NCI-H1436 (cell line): ENCODE measurements around the gene SMARCA4.
"Not testable (repeated sequence)": the region's sequence is repeated elsewhere in the genome, so short reads cannot be mapped to it uniquely, and the experiment has no call there.

ENCODE experiments used
- DNase-seq: peaks from one replicate; lab custom pipeline; 2025; lab: John Stamatoyannopoulos, UW

Gene SMARCA4

DNA sequence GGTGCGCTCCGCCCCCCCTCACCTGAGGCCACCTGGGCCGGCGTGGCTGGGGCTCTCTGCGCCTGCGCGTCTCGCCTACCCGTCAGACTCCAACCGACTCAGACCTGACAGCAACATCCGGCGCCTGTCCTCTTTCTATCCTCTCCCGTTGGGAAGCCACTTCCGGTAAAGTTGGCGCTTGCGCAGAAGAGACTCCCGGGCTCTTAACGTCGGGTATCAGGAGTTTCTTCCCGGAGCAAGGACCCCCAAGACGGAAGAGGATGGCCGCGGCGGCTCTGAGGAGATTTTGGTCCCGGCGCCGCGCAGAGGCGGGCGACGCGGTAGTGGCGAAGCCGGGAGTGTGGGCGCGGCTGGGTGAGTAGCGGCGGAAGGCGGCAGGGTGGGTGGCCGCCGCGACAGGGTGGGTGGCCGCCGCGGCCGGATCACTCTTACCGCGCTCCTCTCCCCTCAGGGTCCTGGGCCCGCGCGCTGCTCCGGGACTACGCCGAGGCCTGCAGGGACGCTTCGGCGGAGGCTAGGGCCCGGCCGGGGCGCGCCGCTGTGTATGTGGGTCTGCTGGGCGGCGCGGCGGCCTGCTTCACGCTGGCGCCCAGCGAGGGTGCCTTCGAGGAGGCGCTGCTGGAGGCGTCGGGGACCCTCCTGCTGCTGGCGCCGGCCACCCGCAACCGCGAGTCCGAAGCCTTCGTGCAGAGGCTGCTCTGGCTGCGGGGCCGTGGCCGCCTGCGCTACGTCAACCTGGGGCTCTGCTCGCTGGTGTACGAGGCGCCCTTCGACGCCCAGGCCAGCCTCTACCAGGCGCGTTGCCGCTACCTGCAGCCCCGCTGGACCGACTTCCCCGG is 32.0 kb upstream of the SMARCA4 start, which contains the start of the genes TIMM29 and YIPF2:
Gene TIMM29 (plus strand): TSS at position 249 of the 839 bp plus-strand sequence. CDS start 12 bp downstream, at position 261.
Gene YIPF2 (minus strand): TSS at position 77 of the 839 bp plus-strand sequence. CDS start 229 bp downstream, outside the sequence.
- peak; percentile 97 for DNase-seq

DNA sequence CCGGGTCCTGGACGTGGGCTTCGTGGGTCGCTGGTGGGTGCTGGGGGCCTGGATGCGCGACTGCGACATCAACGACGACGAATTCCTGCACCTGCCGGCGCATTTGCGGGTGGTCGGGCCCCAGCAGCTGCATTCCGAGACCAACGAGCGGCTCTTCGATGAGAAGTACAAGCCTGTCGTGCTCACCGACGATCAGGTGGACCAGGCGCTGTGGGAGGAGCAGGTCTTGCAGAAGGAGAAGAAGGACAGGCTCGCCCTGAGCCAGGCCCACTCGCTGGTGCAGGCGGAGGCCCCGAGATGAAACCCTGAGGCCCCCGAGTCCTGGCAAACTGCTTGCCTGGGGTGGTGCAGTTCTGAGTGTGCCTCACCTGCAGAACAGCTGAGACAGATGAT is 31.4 kb upstream of the SMARCA4 start:
- no peak for DNase-seq

DNA sequence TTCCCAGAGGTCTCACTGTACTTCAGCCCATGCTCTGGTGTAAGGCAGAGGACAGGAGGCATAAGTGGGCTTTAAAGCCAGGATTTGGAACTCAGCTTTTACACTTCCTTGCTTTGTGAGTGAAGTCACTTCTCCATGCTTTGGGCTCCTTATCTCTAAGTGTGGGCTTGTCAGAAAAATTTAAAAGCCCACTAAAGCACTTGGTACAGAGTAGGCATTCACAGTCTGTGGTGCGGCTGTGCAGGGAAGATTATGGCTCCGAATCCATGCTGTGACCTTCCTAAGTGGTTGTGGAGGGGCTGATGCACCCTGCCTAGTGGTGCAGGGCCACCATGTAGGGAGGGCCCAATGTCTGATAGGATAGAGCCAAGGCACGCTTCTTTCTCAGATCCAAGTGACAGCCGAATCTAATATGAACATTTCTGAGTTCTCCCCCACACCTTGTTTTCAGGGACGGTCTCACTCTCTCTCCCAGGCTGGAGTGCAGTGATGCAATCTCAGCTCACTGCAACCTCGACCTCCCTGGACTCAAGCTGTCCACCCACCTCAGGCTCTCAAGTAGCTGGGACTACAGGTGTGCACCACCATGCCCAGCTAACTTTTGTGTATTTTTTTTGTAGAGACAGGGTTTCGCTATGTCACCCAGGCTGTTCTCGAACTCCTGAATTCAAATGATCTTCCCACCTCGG is 25.3 kb upstream of the SMARCA4 start:
- DNase-seq = no peak

GRCh38 chr19:10936661-10937084 is 24.2 kb upstream of the SMARCA4 start:
- DNase-seq = peak; percentile 87

GRCh38 chr19:10941649-10942048 is 19.2 kb upstream of the SMARCA4 start:
- not testable (repeated sequence) for DNase-seq

GRCh38 chr19:10943412-10943811 is 17.4 kb upstream of the SMARCA4 start:
- not testable (repeated sequence) for DNase-seq

DNA sequence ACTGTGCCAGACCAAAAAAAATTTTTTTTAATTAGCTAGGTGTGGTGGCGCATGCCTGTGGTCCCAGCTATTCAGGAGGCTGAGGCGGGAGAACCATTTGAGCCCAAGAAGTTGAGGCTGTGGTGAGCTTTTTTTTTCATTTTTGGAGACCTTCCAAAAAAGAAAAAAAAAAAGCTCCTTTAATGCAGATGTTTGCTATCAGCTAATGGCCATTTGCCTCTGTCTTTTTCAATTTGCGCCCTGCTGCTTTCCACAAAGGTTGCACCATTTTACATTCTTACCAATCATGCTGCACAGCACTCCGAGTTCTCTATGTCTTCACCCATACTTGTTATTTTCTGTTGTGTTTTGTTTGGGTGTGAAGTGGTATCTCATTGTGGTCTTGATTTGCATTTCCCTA is 15.6 kb upstream of the SMARCA4 start:
- DNase-seq = no peak

DNA sequence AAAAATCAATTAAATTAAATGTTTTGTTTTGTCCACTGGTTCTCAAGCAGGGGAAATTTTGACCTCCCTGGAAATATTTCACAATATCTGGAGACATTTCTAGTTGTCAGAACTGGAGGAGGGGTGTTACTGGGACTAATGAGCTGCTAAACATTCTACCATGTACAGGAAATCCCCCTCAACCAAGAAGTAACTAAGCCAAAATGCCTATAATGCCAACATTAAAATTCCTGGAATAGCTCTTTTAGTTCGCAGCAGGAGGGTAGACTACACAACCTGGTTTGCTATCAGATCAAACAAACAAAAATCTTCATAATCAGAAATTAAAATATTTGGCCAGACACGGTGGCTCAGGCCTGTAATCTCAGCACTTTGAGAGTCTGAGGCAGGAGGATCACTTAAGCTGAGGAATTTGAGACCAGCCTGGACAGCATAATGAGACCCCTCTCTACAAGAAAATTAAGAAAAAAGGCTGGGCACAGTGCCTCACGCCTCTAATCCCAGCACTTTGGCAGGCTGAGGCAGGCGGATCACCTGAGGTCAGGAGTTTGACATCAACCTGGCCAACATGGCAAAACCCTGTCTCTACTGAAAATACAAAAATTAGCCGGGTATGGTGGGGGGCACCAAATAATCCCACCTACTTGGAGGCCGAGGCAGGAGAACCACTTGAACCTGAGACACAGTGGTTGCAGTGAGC is 13.7 kb upstream of the SMARCA4 start:
- DNase-seq = no peak

- no peak for DNase-seq
These were observed 8.0 kb upstream of the SMARCA4 start for GRCh38 chr19:10952809-10953208.

- not testable (repeated sequence) for DNase-seq
These were observed 1.4 kb upstream of the SMARCA4 start for GRCh38 chr19:10959277-10959968.

DNA sequence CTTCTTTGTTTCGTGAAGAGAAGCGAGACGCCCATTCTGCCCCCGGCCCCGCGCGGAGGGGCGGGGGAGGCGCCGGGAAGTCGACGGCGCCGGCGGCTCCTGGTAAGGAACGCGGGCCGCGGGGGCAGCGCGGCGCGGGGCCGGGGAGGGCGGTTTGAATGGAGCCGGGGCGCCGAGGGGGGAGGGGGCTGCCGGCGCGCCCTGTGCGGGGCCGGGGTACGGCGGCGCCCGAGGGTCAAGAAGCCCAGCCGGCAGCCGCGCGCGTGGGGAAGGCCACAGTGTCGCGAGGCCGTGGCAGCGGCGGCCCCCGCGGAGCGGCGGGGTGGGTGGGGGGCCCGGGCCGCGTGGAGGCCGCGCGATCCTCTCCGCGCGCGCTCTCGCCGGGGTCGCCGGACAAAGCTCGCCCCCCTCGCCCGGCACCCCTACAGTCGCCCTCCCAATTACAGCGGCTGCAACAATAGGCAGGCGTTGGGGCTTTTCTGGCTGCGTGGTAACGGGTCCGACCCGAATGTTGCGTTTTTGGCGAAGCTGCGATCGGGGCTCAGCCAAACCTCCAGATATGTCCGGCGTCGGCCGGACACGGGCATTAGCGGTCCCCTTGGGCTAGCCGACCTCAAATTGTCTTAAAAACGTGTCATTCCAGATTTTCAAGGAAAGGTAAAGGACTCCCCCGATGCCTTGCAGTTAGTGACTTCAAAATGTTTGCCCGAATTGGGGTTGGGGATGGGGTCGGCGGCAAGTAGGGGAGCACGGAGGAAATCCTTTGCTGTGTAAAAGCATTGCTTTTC is 437 bp downstream of the SMARCA4 start:
- no peak for DNase-seq

DNA sequence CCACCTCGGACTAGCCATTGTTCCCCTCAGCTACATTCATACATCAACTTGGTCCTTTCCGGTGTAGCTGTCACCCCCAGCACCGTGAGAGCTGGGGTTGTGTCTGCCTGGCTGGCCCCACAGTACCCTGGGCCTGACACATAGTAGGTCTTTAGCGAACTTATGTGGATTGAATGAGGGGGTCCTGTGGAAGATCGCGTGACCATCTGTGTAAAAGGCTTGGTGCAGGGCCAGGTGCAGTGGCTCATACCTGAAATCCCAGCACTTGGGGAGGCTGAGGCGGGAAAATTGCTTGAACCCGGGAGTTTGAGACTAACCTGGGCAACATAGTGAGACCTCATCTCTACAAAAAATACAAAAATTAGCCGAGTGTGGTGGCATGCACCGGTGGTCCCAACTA is 2.0 kb downstream of the SMARCA4 start:
- DNase-seq = no peak

GRCh38 chr19:10963865-10964264 is 3.0 kb downstream of the SMARCA4 start:
- DNase-seq = no peak

- no peak for DNase-seq
These were observed 4.1 kb downstream of the SMARCA4 start for GRCh38 chr19:10964903-10965302.

GRCh38 chr19:10965398-10965797 is 4.6 kb downstream of the SMARCA4 start:
- DNase-seq = no peak

- no peak for DNase-seq
These were observed 6.0 kb downstream of the SMARCA4 start for GRCh38 chr19:10966809-10967208.

GRCh38 chr19:10968527-10969135 is 7.8 kb downstream of the SMARCA4 start:
- no peak for DNase-seq

DNA sequence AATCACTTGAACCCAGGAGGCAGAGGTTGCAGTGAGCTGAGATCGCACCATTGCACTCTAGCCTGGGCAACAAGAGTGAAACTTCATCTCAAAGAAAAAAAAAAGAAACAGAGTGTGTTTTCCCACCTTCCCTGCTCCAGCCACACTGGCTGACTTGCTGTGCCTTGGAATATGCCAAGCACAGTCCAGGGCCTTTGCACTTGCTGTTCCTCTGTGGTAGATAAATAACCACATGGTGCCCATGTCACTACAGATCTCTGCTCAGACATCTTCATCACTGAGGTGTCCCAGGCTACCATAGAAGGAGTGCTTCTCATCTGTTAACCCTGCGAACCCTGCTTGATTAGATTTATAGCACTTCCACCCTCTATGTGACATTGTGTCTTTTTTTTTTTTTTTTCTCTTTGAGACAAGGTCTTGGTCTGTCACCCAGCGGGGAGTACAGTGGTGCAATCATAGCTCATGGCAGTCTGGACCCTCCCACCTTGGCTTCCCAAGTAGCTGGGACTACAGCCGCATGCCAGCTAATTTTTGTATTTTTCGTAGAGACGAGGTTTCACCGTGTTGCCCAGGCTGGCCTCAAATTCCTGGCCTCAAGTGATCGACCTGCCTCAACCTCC is 10.4 kb downstream of the SMARCA4 start:
- DNase-seq = no peak

DNA sequence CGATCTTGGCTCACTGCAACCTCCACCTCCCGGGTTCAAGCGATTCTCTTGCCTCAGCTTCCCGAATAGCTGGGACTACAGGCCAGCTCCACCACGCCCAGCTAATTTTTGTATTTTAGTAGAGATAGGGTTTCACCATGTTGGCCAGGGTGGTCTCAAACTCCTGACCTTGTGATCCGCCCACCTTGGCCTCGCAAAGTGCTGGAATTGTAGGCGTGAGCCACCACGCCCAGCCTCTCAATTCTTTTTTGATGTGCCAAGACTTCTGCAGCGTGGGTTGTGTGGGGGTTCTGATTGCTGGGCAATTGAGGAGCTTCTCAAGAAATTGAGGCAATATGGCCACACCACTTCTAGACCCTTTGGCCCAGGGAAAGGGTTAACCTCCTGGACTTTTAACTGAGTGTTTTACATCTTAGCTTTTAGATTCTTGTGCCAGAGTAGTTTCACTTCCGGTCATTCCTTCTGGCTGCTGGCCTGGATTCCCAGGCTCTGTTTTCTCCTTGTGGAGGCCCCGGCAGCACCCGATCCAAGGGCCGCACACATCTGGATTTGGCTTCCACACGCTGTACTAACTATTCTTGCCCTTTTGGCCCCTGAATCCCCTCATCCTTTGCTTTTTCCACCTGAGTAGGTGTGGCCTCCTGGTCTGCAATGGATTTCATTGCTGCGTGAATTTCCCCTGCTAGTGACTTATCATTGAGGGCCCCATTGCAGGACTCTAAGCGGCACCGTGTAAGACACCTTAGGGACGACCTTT is 14.7 kb downstream of the SMARCA4 start:
- no peak for DNase-seq
